Keratinocyte (primary cell): ENCODE measurements around the gene SF3A1. TPM values are rescaled to one million over a fixed set of nuclear protein-coding genes. Genes with fewer than 3 reads are reported as not detected.

Experiments
- DNase-seq: peaks from one replicate; pipeline ENCODE4 v3.0.0-alpha.2; 2011; ENCODE audit warnings: low read depth, missing footprints, low spot score
- FAIRE-seq: peaks from 2 replicates; lab custom pipeline; 2011; peaks lifted over from hg19 to GRCh38; lab: Jason Lieb, UNC
- H2AFZ ChIP-seq: 2 replicates; pipeline ENCODE4 v1.6.0; 2012; ENCODE audit warnings: low read length, control low read depth, inconsistent platforms; ENCODE audit not compliant: control insufficient read depth
- H3K27ac ChIP-seq: 2 replicates; pipeline ENCODE4 v1.5.1; 2011; ENCODE audit warnings: low read length; ENCODE audit not compliant: control insufficient read depth, insufficient read depth
- H3K27me3 ChIP-seq: 3 replicates; pipeline ENCODE4 v1.6.0; 2011; ENCODE audit warnings: low read length; ENCODE audit not compliant: control insufficient read depth, insufficient read depth; ENCODE audit errors: extremely low read depth
- H3K36me3 ChIP-seq, 2 experiments: 2 replicates in 1 of 2; 3 replicates in 1 of 2; pipeline ENCODE4 v1.5.1; 2011; ENCODE audit warnings: low read length in 2 of 2, mild to moderate bottlenecking in 1 of 2; ENCODE audit not compliant: control insufficient read depth in 2 of 2, insufficient read depth in 2 of 2; ENCODE audit errors: extremely low read depth in 1 of 2
- H3K4me1 ChIP-seq: 3 replicates; pipeline ENCODE4 v1.5.1; 2011; ENCODE audit warnings: low read length; ENCODE audit not compliant: control insufficient read depth, insufficient read depth; ENCODE audit errors: extremely low read depth
- H3K4me2 ChIP-seq: 3 replicates; pipeline ENCODE4 v1.6.0; 2011; ENCODE audit warnings: low read depth, low read length; ENCODE audit not compliant: control insufficient read depth, insufficient read depth; ENCODE audit errors: extremely low read depth
- H3K4me3 ChIP-seq, 3 experiments: fragments of 200-600 bp in 1 of 3; sonication (generic) in 1 of 3; 2 replicates in 2 of 3; 3 replicates in 1 of 3; pipeline ENCODE4 v1.5.1; 2011 to 2016; ENCODE audit warnings: low read length in 3 of 3, mild to moderate bottlenecking in 3 of 3, control low read depth in 2 of 3, inconsistent platforms in 1 of 3, low read depth in 1 of 3, mixed read lengths in 1 of 3, mixed run types in 1 of 3, moderate library complexity in 1 of 3; ENCODE audit not compliant: control insufficient read depth in 2 of 3, insufficient read depth in 2 of 3; ENCODE audit errors: extremely low read depth in 1 of 3
- H3K79me2 ChIP-seq: 2 replicates; pipeline ENCODE4 v1.6.0; 2012; ENCODE audit warnings: low read length; ENCODE audit not compliant: control insufficient read depth, insufficient read depth
- H3K9ac ChIP-seq: 3 replicates; pipeline ENCODE4 v1.6.0; 2011; ENCODE audit warnings: low read length; ENCODE audit not compliant: control insufficient read depth, insufficient read depth; ENCODE audit errors: extremely low read depth
- H3K9me1 ChIP-seq: 3 replicates; pipeline ENCODE4 v1.6.0; 2011; ENCODE audit warnings: low read length; ENCODE audit not compliant: control insufficient read depth, insufficient read depth; ENCODE audit errors: extremely low read depth
- H3K9me3 ChIP-seq: 2 replicates; pipeline ENCODE4 v1.5.1; 2012; ENCODE audit warnings: low read depth, low read length; ENCODE audit not compliant: control insufficient read depth
- H4K20me1 ChIP-seq: 3 replicates; pipeline ENCODE4 v1.6.0; 2011; ENCODE audit warnings: low read length; ENCODE audit not compliant: control insufficient read depth, insufficient read depth; ENCODE audit errors: extremely low read depth
- CTCF ChIP-seq, 3 experiments: IDR thresholded peaks in 1 of 3; conservative IDR thresholded peaks in 1 of 3; optimal IDR thresholded peaks in 1 of 3; 2 replicates in 2 of 3; 3 replicates in 1 of 3; pipeline versions ENCODE3 to v1.5.1; 2011; ENCODE audit warnings: low read length in 3 of 3, mild to moderate bottlenecking in 3 of 3, moderate library complexity in 2 of 3, control low read depth in 1 of 3, inconsistent platforms in 1 of 3; ENCODE audit not compliant: insufficient read depth in 2 of 3; ENCODE audit errors: extremely low read depth in 1 of 3
- EZH2 ChIP-seq: IDR thresholded peaks from one replicate; pipeline ENCODE4 v1.6.1; 2012; ENCODE audit warnings: inconsistent platforms, mild to moderate bottlenecking, low read length, moderate library complexity
- dilution Hi-C: fragments of 300-500 bp; cut with MboI; formaldehyde crosslinking; loops from one replicate; pipeline ENCODE4 v1.7.0; 2020; ENCODE audit warnings: low sequenced_read_pairs; ENCODE audit not compliant: extremely low pct_ligation_motif_present
- polyA plus RNA-seq, 5 experiments: library from polyadenylated mRNA; depleted of rRNA in 3 of 5; stranded (reverse) in 3 of 5; stranded (forward) in 1 of 5; unstranded in 1 of 5; fragments of >200 nt; gene quantifications; 1 replicate in 1 of 5; 2 replicates in 3 of 5; 3 replicates in 1 of 5; pipeline versions ENCODE4 v1.2.1 to v1.2.3, GENCODE V29; 2011 to 2012; ENCODE audit warnings: missing spikeins in 2 of 5, low read depth in 1 of 5, low replicate concordance in 1 of 5

The SF3A1 gene
- polyA plus RNA-seq, 1 donor (not counting 4 experiments of a cell fraction or from before 2014, with no cell fraction given), result 34.2 TPM

GRCh38 chr22:30292069-30292970 is 64.4 kb downstream of the SF3A1 start:
- H3K4me2 ChIP-seq, result no peak overlapping the region
- dilution Hi-C loops, result no loop called here
- no peaks in the 10 kb centered on the region for H3K9me1 ChIP-seq
- H3K36me3 ChIP-seq, result peaks cover 28 to 31% of the 10 kb centered on the region in 2 experiments
- no peak overlapping the region for H3K4me3 ChIP-seq
- DNase-seq, result no peak
- H4K20me1 ChIP-seq, result no peaks in the 10 kb centered on the region
- no peaks in the 10 kb centered on the region for H3K79me2 ChIP-seq
- no peaks in the 10 kb centered on the region for H3K9me3 ChIP-seq
- H2AFZ ChIP-seq, result no peak overlapping the region
- no peak for FAIRE-seq
- no peak overlapping the region for H3K9ac ChIP-seq
- no peak overlapping the region for H3K27ac ChIP-seq
- TF ChIP-seq EZH2, result no peak
- no peaks in the 10 kb centered on the region for H3K27me3 ChIP-seq
- H3K4me1 ChIP-seq, result peaks cover 26% of the 10 kb centered on the region

GRCh38 chr22:30291058-30291892 is 65.4 kb downstream of the SF3A1 start:
- Histone ChIP-seq H4K20me1 (no peaks in the 10 kb centered on the region), H3K9me1 (no peaks in the 10 kb centered on the region), H3K36me3 (peaks cover 28 to 30% of the 10 kb centered on the region in 2 experiments), H3K9ac (no peak overlapping the region), H3K9me3 (no peaks in the 10 kb centered on the region), H3K79me2 (no peaks in the 10 kb centered on the region), H2AFZ (no peak overlapping the region), H3K4me2 (no peak overlapping the region), H3K4me3 (no peak overlapping the region), H3K4me1 (peaks cover 26% of the 10 kb centered on the region), H3K27me3 (no peaks in the 10 kb centered on the region), H3K27ac (peak overlapping the region; percentile 70)
- peak; percentile 32 for FAIRE-seq
- TF ChIP-seq CTCF (optimal IDR thresholded peaks at IDR 0.05 in 1 of 3, IDR thresholded peaks at IDR 0.05 in 1 of 3, conservative IDR thresholded peaks at IDR 0.05 in 1 of 3; ENCODE audit: extremely low read depth in 1 of 3, insufficient read depth in 2 of 3, low read length in 3 of 3), result no peak
- TF ChIP-seq EZH2, result no peak
- DNase-seq, result no peak
- dilution Hi-C loops, result no loop called here
